HCT116 (cell line): Measurements from ENCODE around the gene ARSG.

Experiments
- POLR2A ChIP-seq: IDR thresholded peaks from 2 replicates; pipeline ENCODE4 v1.7.0; 2011; ENCODE audit warnings: borderline replicate concordance; ENCODE audit not compliant: insufficient read depth, insufficient read length; ENCODE audit errors: extremely low read depth
- ZFX ChIP-seq: fragments of 450-650 bp; IDR thresholded peaks from 2 replicates; pipeline ENCODE4 v1.6.1; 2017
- ZNF274 ChIP-seq: fragments of 200-500 bp; sonication (Bioruptor generic); IDR thresholded peaks from 2 replicates; pipeline ENCODE4 v1.6.1; 2014; ENCODE audit warnings: mild to moderate bottlenecking, low read depth, low read length, inconsistent platforms

DNA sequence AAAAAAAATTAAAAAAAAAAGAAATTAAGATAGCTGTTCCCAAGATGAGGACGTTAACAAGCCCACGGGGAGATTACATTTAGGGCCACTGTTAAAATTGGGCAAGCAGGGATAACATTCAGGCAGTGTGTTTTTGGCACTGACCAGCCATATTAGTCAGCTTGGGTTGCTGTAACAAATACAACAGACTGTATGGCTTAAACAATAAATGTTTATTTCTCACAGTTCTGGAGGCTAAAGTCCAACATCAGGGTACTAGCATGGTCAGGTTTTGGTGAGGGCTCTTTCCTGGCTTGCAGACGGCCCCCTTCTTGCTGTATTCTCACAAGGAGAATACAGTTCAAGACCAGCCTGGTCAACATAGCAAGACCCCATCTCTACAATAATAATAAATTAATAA is 31.3 kb downstream of the ARSG start:
- TF ChIP-seq POLR2A: no peak
- TF ChIP-seq ZFX: no peak
- no peak for TF ChIP-seq ZNF274
